Mesenteric fat pad (tissue), 1 donor: ENCODE measurements around the gene C1R. TPM values are rescaled to one million over a fixed set of nuclear protein-coding genes. Genes with fewer than 3 reads are reported as not detected.
"Not testable (repeated sequence)": the region's sequence is repeated elsewhere in the genome, so short reads cannot be mapped to it uniquely, and the experiment has no call there.

ENCODE experiments used
- DNase-seq: peaks from one replicate; pipeline ENCODE4 v3.0.0-alpha.2; 2020; ENCODE audit warnings: low spot score
- total RNA-seq: library from RNA; stranded (reverse); fragmentation: NEBNext Ultra II Directional; extraction: Animal tissue kit (Norgen Biotek cat#: 25700); gene quantifications from one replicate; pipeline ENCODE4 v1.2.1, GENCODE V29; 2021
- donor health status: DM: yes; HTN: yes; CAD: no.

The C1R gene
- total RNA-seq, 1 donor from 2014 or later = 789 TPM

GRCh38 chr12:7039403-7039802 is 52.8 kb downstream of the C1R start:
- no peak for DNase-seq

GRCh38 chr12:7038591-7038990 is 53.7 kb downstream of the C1R start:
- no peak for DNase-seq

- DNase-seq = not testable (repeated sequence)
Measured at GRCh38 chr12:7037411-7037810, 54.8 kb downstream of the C1R start.

- DNase-seq = no peak
Measured at GRCh38 chr12:7035463-7035862, 56.8 kb downstream of the C1R start.

GRCh38 chr12:7034464-7034863 is 57.8 kb downstream of the C1R start:
- DNase-seq = no peak

GRCh38 chr12:7032990-7033389 is 59.3 kb downstream of the C1R start:
- no peak for DNase-seq

- DNase-seq = no peak
Measured at GRCh38 chr12:7031306-7031705, 60.9 kb downstream of the C1R start.

Other genes starting within 250 kb of the C1R start
- 0.16 TPM for gene CDCA3, start 241.2 kb downstream of the C1R start, total RNA-seq
- gene USP5, start 240.3 kb downstream of the C1R start, total RNA-seq = 74.8 TPM
- 383 TPM for gene TPI1, start 224.9 kb downstream of the C1R start, total RNA-seq
- 4.6 TPM for gene SPSB2, start 219.1 kb downstream of the C1R start, total RNA-seq
- 4.2 TPM for gene LRRC23, start 187.6 kb downstream of the C1R start, total RNA-seq
- gene ENO2, start 177.9 kb downstream of the C1R start, total RNA-seq = 5.3 TPM
- gene ATN1, start 164.5 kb downstream of the C1R start, total RNA-seq = 148 TPM
- not detected for gene RNU7-1, start 148.6 kb downstream of the C1R start, total RNA-seq
- 125 TPM for gene C12orf57, start 148.4 kb downstream of the C1R start, total RNA-seq
- 47.2 TPM for gene PTPN6, start 141.1 kb downstream of the C1R start, total RNA-seq
- gene PHB2, start 121.8 kb downstream of the C1R start, total RNA-seq = 143 TPM
- 44.3 TPM for gene EMG1, start 121.5 kb downstream of the C1R start, total RNA-seq
- gene LPCAT3, start 74.0 kb downstream of the C1R start, total RNA-seq = 60.1 TPM
- 593 TPM for gene C1S, start 31.7 kb downstream of the C1R start, total RNA-seq
- 68.8 TPM for gene C1RL, start 16.8 kb upstream of the C1R start, total RNA-seq
- gene RBP5, start 36.4 kb upstream of the C1R start, total RNA-seq = 1.1 TPM
- 15.4 TPM for gene CLSTN3, start 37.9 kb upstream of the C1R start, total RNA-seq
- 56.5 TPM for gene PEX5, start 97.2 kb upstream of the C1R start, total RNA-seq
- gene ACSM4, start 211.6 kb upstream of the C1R start, total RNA-seq = not detected